ENCODE results near the gene COQ7. TPM values are rescaled to one million over a fixed set of nuclear protein-coding genes. Genes with fewer than 3 reads are reported as not detected.

COQ7 gene
- total and polyA plus RNA-seq, 2 of the 4 experiments (the other 2 are of a cell fraction) = 10.9 to 13.6 TPM

DNA sequence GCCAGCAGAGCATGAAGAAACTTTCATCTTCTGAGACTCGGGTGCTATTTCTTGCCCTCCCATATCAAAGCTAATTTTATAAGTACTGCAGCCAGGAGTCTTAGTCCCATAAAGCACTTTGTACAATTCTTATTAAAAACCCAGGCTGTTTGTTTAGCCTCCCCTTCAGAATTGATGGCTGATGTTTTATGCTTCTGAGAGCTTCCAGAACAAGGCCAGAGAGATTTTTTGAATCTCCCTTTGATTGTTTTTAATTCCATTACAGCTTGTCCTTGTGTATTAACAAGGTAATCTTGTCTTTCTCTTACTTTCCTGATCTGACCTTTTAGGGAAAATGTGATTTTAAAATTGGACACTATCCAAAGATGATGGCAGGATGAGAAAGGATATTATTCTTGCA, 16.3 kb downstream of the COQ7 start:
- H2AK5ac ChIP-seq (ENCODE audit: low read depth, low read length) = no peak overlapping the region
- ChIA-PET POLR2A (ENCODE audit: unreplicated experiment) (no interaction called here), CTCF (interaction anchor here (1.2 kb wide), 1 partner anchor 100 kb away, joined by 3 read pairs; the partner anchor contains the start of gene TMC7)
- H3K9me3 ChIP-seq (ENCODE audit: control insufficient read depth, insufficient read depth, low read length) = no peaks in the 10 kb centered on the region
- no peak overlapping the region for H3K56ac ChIP-seq (ENCODE audit: extremely low read depth, insufficient read depth, low read length)
- no peak overlapping the region for H3K18ac ChIP-seq (ENCODE audit: low read depth, low read length)
- dilution Hi-C loops (cut with HindIII; ENCODE audit: low sequenced_read_pairs, unreplicated experiment) = no loop called here
- H3K14ac ChIP-seq (replicated peaks; ENCODE audit: low read depth, low read length) = no peak overlapping the region
- no CpG with 5 or more reads among the region's 1 CpG for WGBS, 2 experiments (ENCODE audit: extremely low coverage in 2 of 2, insufficient read length in 1 of 2)
- H3K4me1 ChIP-seq (ENCODE audit: control insufficient read depth, insufficient read depth, low read length) = peaks cover 2% of the 10 kb centered on the region; the same call in 1 of the 2 replicates
- no peak overlapping the region for H3K4me3 ChIP-seq (ENCODE audit: insufficient read depth, low read depth, low read length)
- no peak overlapping the region for H3K27ac ChIP-seq (ENCODE audit: insufficient read depth, low read length)
- H4K5ac ChIP-seq (ENCODE audit: low read depth, low read length) = no peak overlapping the region
- H4K8ac ChIP-seq (ENCODE audit: low read depth in 2 of 2, low read length in 2 of 2) = no peak overlapping the region
- H2BK15ac ChIP-seq (ENCODE audit: low read depth, low read length) = no peak overlapping the region
- H2AK9ac ChIP-seq (replicated peaks; ENCODE audit: low read depth, low read length, poor library complexity) = no peak overlapping the region
- no peaks in the 10 kb centered on the region for H4K20me1 ChIP-seq (ENCODE audit: insufficient read depth, low read length)
- H3K27me3 ChIP-seq (ENCODE audit: control insufficient read depth, insufficient read depth, low read length) = no peaks in the 10 kb centered on the region
- H3K36me3 ChIP-seq (ENCODE audit: control insufficient read depth, insufficient read depth, low read length) = peaks cover 4% of the 10 kb centered on the region
- H3K4ac ChIP-seq (ENCODE audit: low read depth, low read length) = no peak overlapping the region
- ATAC-seq (ENCODE audit: low read depth) (no peak), DNase-seq (no peak)
- H2BK120ac ChIP-seq (ENCODE audit: low read depth, low read length) = no peak overlapping the region
- no peak for TF ChIP-seq RAD21 (IDR thresholded peaks at IDR 0.05; ENCODE audit: low read length)
- TF ChIP-seq MAFK (IDR thresholded peaks at IDR 0.05; ENCODE audit: low read depth, low read length) = no peak
- TF ChIP-seq RCOR1 (IDR thresholded peaks at IDR 0.05; ENCODE audit: insufficient replicate concordance, low read length) = no peak
- TF ChIP-seq CEBPB (IDR thresholded peaks at IDR 0.05; ENCODE audit: low read depth, low read length) = no peak
- no peak for TF ChIP-seq CHD1 (IDR thresholded peaks at IDR 0.05; ENCODE audit: low read depth, low read length)
- TF ChIP-seq POLR2A (IDR thresholded peaks at IDR 0.05; ENCODE audit: low read depth, low read length) = no peak
- no peak for TF ChIP-seq NFE2L2 (IDR thresholded peaks at IDR 0.05; ENCODE audit: low read depth, low read length)
- TF ChIP-seq RFX5 (IDR thresholded peaks at IDR 0.05; ENCODE audit: low read depth, low read length) = no peak
- no peak for TF ChIP-seq SMC3 (IDR thresholded peaks at IDR 0.05; ENCODE audit: low read depth, low read length)
- TF ChIP-seq, protein P1, sequence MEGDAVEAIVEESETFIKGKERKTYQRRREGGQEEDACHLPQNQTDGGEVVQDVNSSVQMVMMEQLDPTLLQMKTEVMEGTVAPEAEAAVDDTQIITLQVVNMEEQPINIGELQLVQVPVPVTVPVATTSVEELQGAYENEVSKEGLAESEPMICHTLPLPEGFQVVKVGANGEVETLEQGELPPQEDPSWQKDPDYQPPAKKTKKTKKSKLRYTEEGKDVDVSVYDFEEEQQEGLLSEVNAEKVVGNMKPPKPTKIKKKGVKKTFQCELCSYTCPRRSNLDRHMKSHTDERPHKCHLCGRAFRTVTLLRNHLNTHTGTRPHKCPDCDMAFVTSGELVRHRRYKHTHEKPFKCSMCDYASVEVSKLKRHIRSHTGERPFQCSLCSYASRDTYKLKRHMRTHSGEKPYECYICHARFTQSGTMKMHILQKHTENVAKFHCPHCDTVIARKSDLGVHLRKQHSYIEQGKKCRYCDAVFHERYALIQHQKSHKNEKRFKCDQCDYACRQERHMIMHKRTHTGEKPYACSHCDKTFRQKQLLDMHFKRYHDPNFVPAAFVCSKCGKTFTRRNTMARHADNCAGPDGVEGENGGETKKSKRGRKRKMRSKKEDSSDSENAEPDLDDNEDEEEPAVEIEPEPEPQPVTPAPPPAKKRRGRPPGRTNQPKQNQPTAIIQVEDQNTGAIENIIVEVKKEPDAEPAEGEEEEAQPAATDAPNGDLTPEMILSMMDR (conservative IDR thresholded peaks at IDR 0.05; ENCODE audit: low read depth, low read length) = no peak
- no peak for TF ChIP-seq MXI1 (IDR thresholded peaks at IDR 0.05; ENCODE audit: borderline replicate concordance, low read depth, low read length)
- H3K79me1 ChIP-seq (ENCODE audit: low read depth in 1 of 2, low read length in 2 of 2) = no peaks in the 10 kb centered on the region
- in situ Hi-C loops (cut with MboI; ENCODE audit: low sequenced_read_pairs) = no loop called here
- H3K4me2 ChIP-seq (ENCODE audit: low read depth, low read length) = no peak overlapping the region
- intact Hi-C loops (cut with micrococcal nuclease) = no loop called here
- no peak overlapping the region for H3K9ac ChIP-seq (ENCODE audit: low read depth, low read length)
- BruUV-seq (replicated peaks) = no TSS peak
- H3K9me1 ChIP-seq (ENCODE audit: insufficient read depth, low read length) = no peaks in the 10 kb centered on the region
- no peak overlapping the region for H4K91ac ChIP-seq (ENCODE audit: insufficient read depth, low read depth, low read length)
- H3K23ac ChIP-seq (ENCODE audit: low read depth, low read length) = no peak overlapping the region
- H2BK5ac ChIP-seq (ENCODE audit: low read depth, low read length, poor library complexity, severe bottlenecking) = no peak overlapping the region
- H2AFZ ChIP-seq (replicated peaks; ENCODE audit: low read length, poor library complexity) = no peak overlapping the region
- H2BK20ac ChIP-seq (ENCODE audit: low read depth, low read length) = no peak overlapping the region
